A673 (cell line): Measurements from ENCODE around the gene COL1A1.

Source experiments
- CTCF ChIP-seq: fragments of 300-800, 200-600 bp; sonication (generic); conservative IDR thresholded peaks from 2 replicates; pipeline ENCODE4 v1.5.1; 2017; ENCODE audit warnings: low read depth, mild to moderate bottlenecking, antibody characterized with exemption, low read length, moderate library complexity, mixed read lengths
- EZH2 ChIP-seq: fragments of 200-600 bp; sonication (generic); IDR thresholded peaks from 2 replicates; pipeline ENCODE4 v1.6.1; 2017; ENCODE audit warnings: borderline replicate concordance, low read depth, mild to moderate bottlenecking, mixed read lengths, antibody characterized with exemption, low read length; ENCODE audit not compliant: poor library complexity, severe bottlenecking

- TF ChIP-seq CTCF: no peak
- TF ChIP-seq EZH2: no peak
Measured at GRCh38 chr17:50170662-50171370, 30.6 kb downstream of the COL1A1 start.
